Measurements from ENCODE around the gene CEL. TPM values are rescaled to one million over a fixed set of nuclear protein-coding genes. Genes with fewer than 3 reads are reported as not detected.
A peak's percentile ranks its signal among the peaks of the same experiment; 100 is the strongest.
"Not testable (repeated sequence)": the region's sequence is repeated elsewhere in the genome, so short reads cannot be mapped to it uniquely, and the experiment has no call there.

The CEL gene
- total and polyA plus RNA-seq, 4 donors, result 0.30 to 3.5 (median 1.8) TPM

DNA sequence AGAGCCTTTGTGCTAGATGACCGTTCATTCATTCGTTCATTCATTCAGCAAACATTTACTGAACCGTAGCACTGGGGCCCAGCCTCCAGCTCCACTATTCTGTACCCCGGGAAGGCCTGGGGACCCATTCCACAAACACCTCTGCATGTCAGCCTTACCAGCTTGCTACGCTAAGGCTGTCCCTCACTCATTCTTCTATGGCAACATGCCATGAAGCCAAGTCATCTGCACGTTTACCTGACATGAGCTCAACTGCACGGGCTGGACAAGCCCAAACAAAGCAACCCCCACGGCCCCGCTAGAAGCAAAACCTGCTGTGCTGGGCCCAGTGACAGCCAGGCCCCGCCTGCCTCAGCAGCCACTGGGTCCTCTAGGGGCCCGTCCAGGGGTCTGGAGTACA is 6.0 kb downstream of the CEL start:
- peaks cover 55% of the 10 kb centered on the region for H3K36me3 ChIP-seq (ENCODE audit: control insufficient read depth, insufficient read depth, low read length)
- DNase-seq (ENCODE audit: low read depth in 4 of 6, low spot score in 6 of 6), result no peak
- no peaks in the 10 kb centered on the region for H3K27me3 ChIP-seq (ENCODE audit: control insufficient read depth, insufficient read depth, low read length)
- no peak overlapping the region for H3K27ac ChIP-seq (ENCODE audit: low read depth, low read length)
- H3K4me1 ChIP-seq (ENCODE audit: control insufficient read depth, insufficient read depth, low read length), result no peaks in the 10 kb centered on the region
- no peak overlapping the region for H3K4me3 ChIP-seq (ENCODE audit: low read depth, low read length)
- no peaks in the 10 kb centered on the region for H3K9me3 ChIP-seq (ENCODE audit: control insufficient read depth, insufficient read depth, low read length)
- 70% methylated on average over 10 of the region's 11 CpGs for WGBS (ENCODE audit: insufficient coverage)

DNA sequence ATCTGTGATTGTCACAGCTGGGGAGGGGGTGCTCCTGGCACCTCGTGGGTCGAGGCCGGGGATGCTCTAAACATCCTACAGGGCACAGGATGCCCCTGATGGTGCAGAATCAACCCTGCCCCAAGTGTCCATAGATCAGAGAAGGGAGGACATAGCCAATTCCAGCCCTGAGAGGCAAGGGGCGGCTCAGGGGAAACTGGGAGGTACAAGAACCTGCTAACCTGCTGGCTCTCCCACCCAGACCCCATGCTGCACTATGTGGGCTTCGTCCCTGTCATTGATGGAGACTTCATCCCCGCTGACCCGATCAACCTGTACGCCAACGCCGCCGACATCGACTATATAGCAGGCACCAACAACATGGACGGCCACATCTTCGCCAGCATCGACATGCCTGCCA is 6.7 kb downstream of the CEL start:
- H3K36me3 ChIP-seq (ENCODE audit: control insufficient read depth, insufficient read depth, low read length), result peaks cover 51% of the 10 kb centered on the region
- not testable (repeated sequence) for H3K9me3 ChIP-seq (ENCODE audit: control insufficient read depth, insufficient read depth, low read length); H3K27ac ChIP-seq (ENCODE audit: low read depth, low read length); H3K27me3 ChIP-seq (ENCODE audit: control insufficient read depth, insufficient read depth, low read length); DNase-seq (ENCODE audit: low read depth in 4 of 6, low spot score in 6 of 6); H3K4me1 ChIP-seq (ENCODE audit: control insufficient read depth, insufficient read depth, low read length); H3K4me3 ChIP-seq (ENCODE audit: low read depth, low read length)
- WGBS (ENCODE audit: insufficient coverage), result no CpG with 5 or more reads among the region's 15 CpGs

- not testable (repeated sequence) for H3K9me3 ChIP-seq (ENCODE audit: control insufficient read depth, insufficient read depth, low read length); H3K4me1 ChIP-seq (ENCODE audit: control insufficient read depth, insufficient read depth, low read length); H3K4me3 ChIP-seq (ENCODE audit: low read depth, low read length); DNase-seq (ENCODE audit: low read depth in 4 of 6, low spot score in 6 of 6); H3K27me3 ChIP-seq (ENCODE audit: control insufficient read depth, insufficient read depth, low read length); H3K27ac ChIP-seq (ENCODE audit: low read depth, low read length)
- WGBS (ENCODE audit: insufficient coverage), result 94% methylated on average over 14 of the region's 17 CpGs
- H3K36me3 ChIP-seq (ENCODE audit: control insufficient read depth, insufficient read depth, low read length), result peaks cover 33% of the 10 kb centered on the region
Measured at GRCh38 chr9:133070500-133070961, 8.8 kb downstream of the CEL start.

GRCh38 chr9:133070985-133071384 is 9.2 kb downstream of the CEL start:
- not testable (repeated sequence) for H3K27ac ChIP-seq (ENCODE audit: low read depth, low read length); H3K4me3 ChIP-seq (ENCODE audit: low read depth, low read length); H3K9me3 ChIP-seq (ENCODE audit: control insufficient read depth, insufficient read depth, low read length); DNase-seq (ENCODE audit: low read depth in 4 of 6, low spot score in 6 of 6); H3K4me1 ChIP-seq (ENCODE audit: control insufficient read depth, insufficient read depth, low read length); H3K27me3 ChIP-seq (ENCODE audit: control insufficient read depth, insufficient read depth, low read length)
- peaks cover 30% of the 10 kb centered on the region for H3K36me3 ChIP-seq (ENCODE audit: control insufficient read depth, insufficient read depth, low read length)
- WGBS (ENCODE audit: insufficient coverage), result 100% methylated on average over 2 of the region's 31 CpGs

DNA sequence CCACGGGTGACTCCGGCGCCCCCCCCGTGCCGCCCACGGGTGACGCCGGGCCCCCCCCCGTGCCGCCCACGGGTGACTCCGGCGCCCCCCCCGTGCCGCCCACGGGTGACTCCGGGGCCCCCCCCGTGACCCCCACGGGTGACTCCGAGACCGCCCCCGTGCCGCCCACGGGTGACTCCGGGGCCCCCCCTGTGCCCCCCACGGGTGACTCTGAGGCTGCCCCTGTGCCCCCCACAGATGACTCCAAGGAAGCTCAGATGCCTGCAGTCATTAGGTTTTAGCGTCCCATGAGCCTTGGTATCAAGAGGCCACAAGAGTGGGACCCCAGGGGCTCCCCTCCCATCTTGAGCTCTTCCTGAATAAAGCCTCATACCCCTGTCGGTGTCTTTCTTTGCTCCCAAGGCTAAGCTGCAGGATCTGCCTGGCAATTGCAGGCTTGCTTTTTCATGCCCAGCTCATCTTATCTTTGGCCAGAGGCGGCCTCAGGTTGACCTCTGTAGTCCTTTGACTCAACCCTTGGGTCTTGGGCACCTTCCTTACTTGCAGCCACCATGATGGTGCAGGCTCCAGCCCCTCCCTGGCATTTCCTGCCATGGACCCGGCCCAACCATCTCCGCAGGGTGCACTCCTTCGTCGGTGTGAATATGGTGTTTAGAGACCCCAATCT is 9.8 kb downstream of the CEL start:
- peaks cover 23% of the 10 kb centered on the region for H3K36me3 ChIP-seq (ENCODE audit: control insufficient read depth, insufficient read depth, low read length)
- no peak overlapping the region for H3K4me3 ChIP-seq (ENCODE audit: low read depth, low read length)
- no peaks in the 10 kb centered on the region for H3K9me3 ChIP-seq (ENCODE audit: control insufficient read depth, insufficient read depth, low read length)
- DNase-seq (ENCODE audit: low read depth in 4 of 6, low spot score in 6 of 6), result no peak
- H3K4me1 ChIP-seq (ENCODE audit: control insufficient read depth, insufficient read depth, low read length), result no peaks in the 10 kb centered on the region
- 94% methylated on average over 11 of the region's 33 CpGs for WGBS (ENCODE audit: insufficient coverage)
- H3K27ac ChIP-seq (ENCODE audit: low read depth, low read length), result no peak overlapping the region
- no peaks in the 10 kb centered on the region for H3K27me3 ChIP-seq (ENCODE audit: control insufficient read depth, insufficient read depth, low read length)

DNA sequence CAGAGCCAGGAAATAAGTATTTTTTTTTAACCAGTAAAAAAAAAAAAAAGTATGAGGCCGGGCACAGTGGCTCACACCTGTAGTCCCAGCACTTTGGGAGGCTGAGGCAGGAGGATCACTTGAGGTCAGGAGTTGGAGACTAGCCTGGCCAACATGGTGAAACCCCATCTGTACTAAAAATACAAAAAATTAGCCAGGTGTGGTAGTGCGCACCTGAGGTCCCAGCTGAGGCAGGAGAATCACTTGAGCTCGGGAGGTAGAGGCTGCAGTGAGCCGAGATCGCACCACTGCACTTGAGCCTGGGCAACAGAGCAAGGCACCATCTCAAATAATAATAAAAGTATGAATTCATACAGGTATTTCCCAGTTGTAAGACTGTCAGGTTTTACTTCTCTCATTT is 10.4 kb downstream of the CEL start:
- not testable (repeated sequence) for H3K4me1 ChIP-seq (ENCODE audit: control insufficient read depth, insufficient read depth, low read length); H3K9me3 ChIP-seq (ENCODE audit: control insufficient read depth, insufficient read depth, low read length); H3K27ac ChIP-seq (ENCODE audit: low read depth, low read length); DNase-seq (ENCODE audit: low read depth in 4 of 6, low spot score in 6 of 6); H3K4me3 ChIP-seq (ENCODE audit: low read depth, low read length); H3K27me3 ChIP-seq (ENCODE audit: control insufficient read depth, insufficient read depth, low read length)
- peaks cover 18% of the 10 kb centered on the region for H3K36me3 ChIP-seq (ENCODE audit: control insufficient read depth, insufficient read depth, low read length)
- no CpG with 5 or more reads among the region's 5 CpGs for WGBS (ENCODE audit: insufficient coverage)

GRCh38 chr9:133073086-133074014 is 11.6 kb downstream of the CEL start:
- H3K4me3 ChIP-seq (ENCODE audit: low read depth, low read length), result no peak overlapping the region
- H3K4me1 ChIP-seq (ENCODE audit: control insufficient read depth, insufficient read depth, low read length), result no peaks in the 10 kb centered on the region
- peaks cover 10% of the 10 kb centered on the region for H3K36me3 ChIP-seq (ENCODE audit: control insufficient read depth, insufficient read depth, low read length)
- no peaks in the 10 kb centered on the region for H3K9me3 ChIP-seq (ENCODE audit: control insufficient read depth, insufficient read depth, low read length)
- no peak for DNase-seq (ENCODE audit: low read depth in 4 of 6, low spot score in 6 of 6)
- no peaks in the 10 kb centered on the region for H3K27me3 ChIP-seq (ENCODE audit: control insufficient read depth, insufficient read depth, low read length)
- WGBS (ENCODE audit: insufficient coverage), result 89% methylated on average over 8 of the region's 12 CpGs
- H3K27ac ChIP-seq (ENCODE audit: low read depth, low read length), result no peak overlapping the region

DNA sequence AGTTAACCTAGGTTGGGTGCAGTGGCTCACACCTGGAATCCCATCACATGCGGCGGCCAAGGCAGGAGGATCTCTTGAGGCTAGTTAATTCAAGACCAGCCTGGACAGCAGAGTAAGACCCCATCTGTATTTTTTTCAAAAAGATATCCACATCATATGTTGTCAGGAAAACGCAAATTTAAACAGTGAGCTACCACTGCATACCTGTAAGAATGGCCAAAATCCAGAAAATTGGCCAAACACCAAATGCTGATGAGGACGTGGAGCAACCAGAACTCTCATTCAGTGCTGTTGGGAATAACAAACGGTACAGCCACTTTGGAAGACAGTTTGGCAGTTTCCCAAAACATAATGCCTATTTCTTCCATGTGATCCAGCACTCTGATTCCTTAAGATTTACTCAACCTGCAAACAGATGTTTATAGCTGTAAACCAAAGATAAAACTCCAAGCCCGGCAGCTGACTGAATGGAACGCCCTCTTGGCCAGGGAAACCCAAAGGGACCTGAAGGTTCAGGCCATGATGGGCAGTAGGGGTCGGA is 12.4 kb downstream of the CEL start:
- peaks cover 10% of the 10 kb centered on the region for H3K36me3 ChIP-seq (ENCODE audit: control insufficient read depth, insufficient read depth, low read length)
- 75% methylated on average over 8 of the region's 8 CpGs for WGBS (ENCODE audit: insufficient coverage)

GRCh38 chr9:133075925-133076630 is 14.3 kb downstream of the CEL start:
- Histone ChIP-seq H3K36me3 (ENCODE audit: control insufficient read depth, insufficient read depth, low read length) (peaks cover 3% of the 10 kb centered on the region), H3K9me3 (ENCODE audit: control insufficient read depth, insufficient read depth, low read length) (no peaks in the 10 kb centered on the region)
- 57% methylated on average over 1 of the region's 4 CpGs for WGBS (ENCODE audit: insufficient coverage)

More for the DNA sequence above, 12.4 kb downstream of the CEL start:
- no peak overlapping the region for H3K4me3 ChIP-seq (ENCODE audit: low read depth, low read length)
- H3K27ac ChIP-seq (ENCODE audit: low read depth, low read length), result no peak overlapping the region
- no peaks in the 10 kb centered on the region for H3K9me3 ChIP-seq (ENCODE audit: control insufficient read depth, insufficient read depth, low read length)
- no peaks in the 10 kb centered on the region for H3K4me1 ChIP-seq (ENCODE audit: control insufficient read depth, insufficient read depth, low read length)
- peak in 1 of 6 donors; percentile 16 for DNase-seq (ENCODE audit: low read depth in 4 of 6, low spot score in 6 of 6)
- no peaks in the 10 kb centered on the region for H3K27me3 ChIP-seq (ENCODE audit: control insufficient read depth, insufficient read depth, low read length)

More at GRCh38 chr9:133075925-133076630, 14.3 kb downstream of the CEL start:
- no peak for DNase-seq (ENCODE audit: low read depth in 4 of 6, low spot score in 6 of 6)
- Histone ChIP-seq H3K27ac (ENCODE audit: low read depth, low read length) (no peak overlapping the region), H3K27me3 (ENCODE audit: control insufficient read depth, insufficient read depth, low read length) (no peaks in the 10 kb centered on the region), H3K4me1 (ENCODE audit: control insufficient read depth, insufficient read depth, low read length) (no peaks in the 10 kb centered on the region), H3K4me3 (ENCODE audit: low read depth, low read length) (no peak overlapping the region)
